Measurements from ENCODE around the gene ZNF326. TPM values are rescaled to one million over a fixed set of nuclear protein-coding genes. Genes with fewer than 3 reads are reported as not detected.
A peak's percentile ranks its signal among the peaks of the same experiment; 100 is the strongest.

The ZNF326 gene, protein sequence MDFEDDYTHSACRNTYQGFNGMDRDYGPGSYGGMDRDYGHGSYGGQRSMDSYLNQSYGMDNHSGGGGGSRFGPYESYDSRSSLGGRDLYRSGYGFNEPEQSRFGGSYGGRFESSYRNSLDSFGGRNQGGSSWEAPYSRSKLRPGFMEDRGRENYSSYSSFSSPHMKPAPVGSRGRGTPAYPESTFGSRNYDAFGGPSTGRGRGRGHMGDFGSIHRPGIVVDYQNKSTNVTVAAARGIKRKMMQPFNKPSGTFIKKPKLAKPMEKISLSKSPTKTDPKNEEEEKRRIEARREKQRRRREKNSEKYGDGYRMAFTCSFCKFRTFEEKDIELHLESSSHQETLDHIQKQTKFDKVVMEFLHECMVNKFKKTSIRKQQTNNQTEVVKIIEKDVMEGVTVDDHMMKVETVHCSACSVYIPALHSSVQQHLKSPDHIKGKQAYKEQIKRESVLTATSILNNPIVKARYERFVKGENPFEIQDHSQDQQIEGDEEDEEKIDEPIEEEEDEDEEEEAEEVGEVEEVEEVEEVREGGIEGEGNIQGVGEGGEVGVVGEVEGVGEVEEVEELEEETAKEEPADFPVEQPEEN
- total RNA-seq: 10 to 100 TPM in 2 of 4 donors, 1 to 10 TPM in 2; 5.9 to 16.0 (median 10.7) TPM
- polyA plus RNA-seq: 10 to 100 TPM in 1 of 3 donors, 1 to 10 TPM in 2; 8.5 to 13.1 (median 10.0) TPM
- long read RNA-seq, donor 1, partial matches to known transcripts: 1 of 2 reads
- long read RNA-seq, donor 1, other reads (novel, unspliced or antisense): 1 of 2 reads
- long read RNA-seq, donor 2, partial matches to known transcripts: 2 of 12 reads
- long read RNA-seq, donor 2, other reads (novel, unspliced or antisense): 7 of 12 reads

DNA sequence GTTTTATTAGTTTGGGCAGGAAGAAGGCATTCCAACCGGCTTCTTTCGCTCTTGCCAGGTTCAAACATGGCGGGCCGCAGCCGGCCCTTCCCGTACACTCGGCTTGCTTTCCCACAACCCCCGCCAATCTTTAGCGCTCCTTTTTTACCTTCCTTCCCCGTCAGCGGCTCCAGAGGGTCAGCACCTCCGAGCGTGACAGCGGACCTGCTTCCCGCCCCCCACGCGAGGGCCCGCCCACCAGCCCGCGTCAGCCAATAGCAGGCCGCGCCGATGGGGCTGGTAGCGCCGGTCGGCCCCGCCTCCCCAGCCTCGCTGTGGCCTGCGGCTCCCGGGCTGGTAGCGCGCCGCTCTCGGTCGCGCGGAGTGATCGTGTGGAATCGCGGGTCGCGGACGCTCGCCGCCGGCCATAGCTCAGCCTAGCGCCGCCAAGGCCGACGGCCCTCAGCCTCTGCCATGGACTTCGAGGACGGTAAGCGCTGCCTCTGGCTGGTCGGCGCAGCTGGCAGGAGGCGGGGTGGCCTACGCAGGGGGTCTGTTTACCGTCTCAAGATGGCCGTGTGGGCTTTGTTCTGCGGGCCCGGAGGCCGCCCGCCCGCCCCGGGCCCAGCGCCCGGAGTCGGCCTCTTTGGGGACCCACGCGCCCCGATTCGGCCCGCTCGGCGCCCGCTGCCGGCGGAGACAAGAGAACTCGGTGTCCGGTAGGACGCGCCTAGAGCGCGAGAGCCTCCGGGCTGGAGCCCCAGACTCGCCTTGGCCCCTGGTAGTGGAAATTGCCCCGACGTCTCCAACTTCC, at the start of gene ZNF326:
Gene ZNF326 (plus strand): TSS at position 306 of the 793 bp plus-strand sequence. CDS start 148 bp downstream, at position 454.
- WGBS, 3 donors: 0 to 1% (median 0%) methylated on average over 60 to 88 of the region's 88 CpGs
- no peaks in the 10 kb centered on the region for H3K9me3 ChIP-seq
- peaks cover 0 to 15% of the 10 kb centered on the region in 2 donors for H3K36me3 ChIP-seq (ENCODE audit: insufficient read depth in 1 of 2, low read depth in 1 of 2)
- peak within 1 kb of the TSS; percentile 95 for H3K27ac ChIP-seq
- H3K4me3 ChIP-seq: peak within 1 kb of the TSS; percentile 89
- peak; percentile 98 to 99 (median 98) for ATAC-seq
- peak; percentile 97 for DNase-seq
- no peaks in the 10 kb centered on the region for H3K27me3 ChIP-seq (ENCODE audit: insufficient read depth in 3 of 3, low read length in 2 of 3)
- peaks cover 31% of the 10 kb centered on the region for H3K4me1 ChIP-seq
- intact Hi-C loops (cut with DNase I): loop anchor here in 1 of 2 donors (5.0 kb wide), 2 partner anchors 78 to 173 kb away; partner anchors contain the start of gene LRRC8D
- TF ChIP-seq, protein P1, sequence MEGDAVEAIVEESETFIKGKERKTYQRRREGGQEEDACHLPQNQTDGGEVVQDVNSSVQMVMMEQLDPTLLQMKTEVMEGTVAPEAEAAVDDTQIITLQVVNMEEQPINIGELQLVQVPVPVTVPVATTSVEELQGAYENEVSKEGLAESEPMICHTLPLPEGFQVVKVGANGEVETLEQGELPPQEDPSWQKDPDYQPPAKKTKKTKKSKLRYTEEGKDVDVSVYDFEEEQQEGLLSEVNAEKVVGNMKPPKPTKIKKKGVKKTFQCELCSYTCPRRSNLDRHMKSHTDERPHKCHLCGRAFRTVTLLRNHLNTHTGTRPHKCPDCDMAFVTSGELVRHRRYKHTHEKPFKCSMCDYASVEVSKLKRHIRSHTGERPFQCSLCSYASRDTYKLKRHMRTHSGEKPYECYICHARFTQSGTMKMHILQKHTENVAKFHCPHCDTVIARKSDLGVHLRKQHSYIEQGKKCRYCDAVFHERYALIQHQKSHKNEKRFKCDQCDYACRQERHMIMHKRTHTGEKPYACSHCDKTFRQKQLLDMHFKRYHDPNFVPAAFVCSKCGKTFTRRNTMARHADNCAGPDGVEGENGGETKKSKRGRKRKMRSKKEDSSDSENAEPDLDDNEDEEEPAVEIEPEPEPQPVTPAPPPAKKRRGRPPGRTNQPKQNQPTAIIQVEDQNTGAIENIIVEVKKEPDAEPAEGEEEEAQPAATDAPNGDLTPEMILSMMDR (IDR thresholded peaks at IDR 0.05): no peak

DNA sequence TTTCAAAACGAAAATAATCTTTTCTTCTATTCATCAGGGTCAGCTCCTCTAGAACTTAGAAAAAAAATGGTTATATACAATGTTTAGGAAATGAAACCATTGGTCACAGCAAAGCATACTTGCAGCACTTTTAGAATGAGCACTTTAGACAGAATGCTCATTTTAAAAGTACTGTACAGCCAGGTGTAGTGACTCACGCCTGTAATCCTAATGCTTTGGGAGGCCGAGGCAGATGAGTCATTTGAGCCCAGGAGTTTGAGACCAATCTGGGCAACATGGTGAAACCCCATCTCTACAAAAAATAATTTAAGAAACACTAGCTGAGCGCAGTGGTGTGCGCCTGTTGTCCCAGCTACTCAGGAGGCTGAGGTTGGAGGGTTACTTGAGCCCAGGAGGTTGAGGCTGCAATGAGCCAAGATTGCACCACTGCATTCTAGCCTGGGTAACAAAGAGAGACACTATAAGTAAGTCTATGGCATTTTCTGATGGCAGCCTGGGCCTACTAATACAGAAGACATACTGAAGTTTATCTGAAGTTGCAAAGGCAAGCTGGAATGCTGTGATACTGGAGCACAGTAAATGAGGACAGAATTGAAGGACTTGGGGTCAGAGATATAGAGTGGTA, 48.9 kb upstream of the ZNF326 start:
- WGBS, 3 donors: 82 to 89% (median 85%) methylated on average over 5 of the region's 5 CpGs
- H3K4me1 ChIP-seq: no peaks in the 10 kb centered on the region
- no peak overlapping the region for H3K27ac ChIP-seq
- TF ChIP-seq, protein P1 (IDR thresholded peaks at IDR 0.05): no peak
- no peak overlapping the region for H3K4me3 ChIP-seq
- DNase-seq (no peak), ATAC-seq (peak in 1 of 4 donors; percentile 57)
- no peaks in the 10 kb centered on the region for H3K9me3 ChIP-seq
- H3K36me3 ChIP-seq (ENCODE audit: insufficient read depth in 1 of 2, low read depth in 1 of 2): no peaks in the 10 kb centered on the region
- no peaks in the 10 kb centered on the region for H3K27me3 ChIP-seq (ENCODE audit: insufficient read depth in 3 of 3, low read length in 2 of 3)
- intact Hi-C loops (cut with DNase I): no loop called here

DNA sequence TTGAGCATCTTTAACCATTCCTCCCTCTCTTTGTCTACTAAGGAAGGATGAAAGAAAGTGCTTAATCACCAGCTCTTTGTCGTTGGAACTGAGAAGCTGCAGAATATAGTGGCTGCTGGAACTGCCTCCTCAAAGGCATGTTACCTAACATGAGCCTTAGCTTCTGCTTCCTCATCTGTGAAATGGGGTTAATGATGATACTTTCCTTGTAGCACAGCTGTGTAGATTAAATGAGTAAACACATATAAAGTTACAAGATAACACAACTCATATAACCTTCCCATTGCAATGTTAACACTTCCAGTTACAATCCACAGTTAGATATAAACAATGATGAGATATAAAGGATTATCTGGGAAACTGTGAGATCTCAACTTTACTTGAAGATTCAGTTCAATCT, 48.4 kb upstream of the ZNF326 start:
- Histone ChIP-seq H3K27me3 (ENCODE audit: insufficient read depth in 3 of 3, low read length in 2 of 3) (no peaks in the 10 kb centered on the region), H3K9me3 (no peaks in the 10 kb centered on the region), H3K36me3 (ENCODE audit: insufficient read depth in 1 of 2, low read depth in 1 of 2) (no peaks in the 10 kb centered on the region), H3K4me3 (no peak overlapping the region), H3K4me1 (no peaks in the 10 kb centered on the region), H3K27ac (no peak overlapping the region)
- ATAC-seq (no peak), DNase-seq (no peak)
- 32 to 50% (median 45%) methylated on average over 1 of the region's 1 CpG for WGBS, 3 donors
- intact Hi-C loops (cut with DNase I): no loop called here
- TF ChIP-seq, protein P1 (IDR thresholded peaks at IDR 0.05): no peak

DNA sequence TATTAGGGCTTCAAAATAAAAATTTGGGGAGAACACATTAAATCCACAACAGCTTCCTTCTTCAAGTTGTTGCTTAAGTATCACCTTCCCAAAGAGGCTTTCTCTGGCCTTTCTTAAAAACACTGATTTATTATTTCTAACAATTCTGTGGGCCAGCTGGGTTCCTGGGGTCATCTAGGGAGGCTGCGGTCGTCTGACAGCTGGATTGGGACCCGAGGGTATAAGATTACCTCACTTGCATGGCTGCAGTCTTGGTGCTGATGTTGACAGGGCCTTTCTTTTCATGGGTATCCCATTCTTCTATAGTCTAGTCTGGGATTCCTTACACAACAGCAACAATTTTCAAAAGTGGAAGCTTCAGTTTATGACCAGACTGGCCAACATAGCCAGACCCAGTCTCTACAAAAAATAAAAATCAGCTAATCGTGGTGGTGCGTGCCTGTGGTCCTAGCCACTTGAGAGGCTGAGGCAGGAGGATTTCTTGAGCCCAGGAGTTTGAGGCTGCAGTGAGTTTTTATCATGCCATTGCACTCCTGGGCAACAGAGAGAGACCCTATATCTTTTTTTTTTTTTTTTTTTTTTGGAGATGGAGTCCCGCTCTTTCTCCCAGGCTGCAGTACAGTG, 46.1 kb upstream of the ZNF326 start:
- no peaks in the 10 kb centered on the region for H3K36me3 ChIP-seq (ENCODE audit: insufficient read depth in 1 of 2, low read depth in 1 of 2)
- H3K9me3 ChIP-seq: no peaks in the 10 kb centered on the region
- DNase-seq: no peak
- H3K27ac ChIP-seq: no peak overlapping the region
- H3K27me3 ChIP-seq (ENCODE audit: insufficient read depth in 3 of 3, low read length in 2 of 3): no peaks in the 10 kb centered on the region
- no peak for ATAC-seq
- 66 to 67% (median 66%) methylated on average over 6 of the region's 6 CpGs for WGBS, 3 donors
- TF ChIP-seq, protein P1 (IDR thresholded peaks at IDR 0.05): no peak
- H3K4me1 ChIP-seq: no peaks in the 10 kb centered on the region
- no peak overlapping the region for H3K4me3 ChIP-seq
- intact Hi-C loops (cut with DNase I): no loop called here

All from psoas muscle (tissue), 8 donors.